AG04449 (cell line): Measurements from ENCODE around the gene C17orf114.
A peak's percentile ranks its signal among the peaks of the same experiment; 100 is the strongest.

Experiments used
- CTCF ChIA-PET: fragments of 350-600 bp; formaldehyde crosslinking; extraction: SDS; loops from one replicate; lab custom pipeline; 2021; ENCODE audit warnings: antibody characterized with exemption; lab: Yijun Ruan, JAX
- POLR2A ChIA-PET: fragments of 400-600, 350-600 bp; formaldehyde crosslinking; extraction: SDS; loops from one replicate; lab custom pipeline; 2020; ENCODE audit warnings: antibody characterized with exemption, inconsistent platforms; lab: Yijun Ruan, JAX
- DNase-seq: peaks from one replicate; pipeline ENCODE4 v3.0.0-alpha.2; 2010; ENCODE audit warnings: low read depth, low spot score
- H3K4me3 ChIP-seq: 2 replicates; pipeline ENCODE4 v1.5.1; 2011; ENCODE audit warnings: low read depth, mild to moderate bottlenecking, control low read depth, low read length
- CTCF ChIP-seq: IDR thresholded peaks from one replicate; pipeline ENCODE4 v1.5.1; 2011; ENCODE audit warnings: mild to moderate bottlenecking, moderate library complexity, low read length, control low read depth, inconsistent platforms; ENCODE audit not compliant: insufficient read depth; ENCODE audit errors: missing control alignments

C17orf114 gene

GRCh38 chr17:4807605-4808377 lies 5.7 kb upstream of the C17orf114 start:
- DNase-seq = no peak
- ChIA-PET POLR2A (interaction anchor here (1.5 kb wide), 1 partner anchor 11 kb away, joined by 3 read pairs; no protein-coding TSS in a partner anchor), CTCF (interaction anchor here (0.7 to 3.3 kb wide), 6 partner anchors 8 to 98 kb away, joined by 3 to 28 read pairs (median 4); partner anchors contain the start of genes GLTPD2 and PSMB6)
- H3K4me3 ChIP-seq = peak overlapping the region; percentile 72
- TF ChIP-seq CTCF = no peak

- POLR2A ChIA-PET = interaction anchor here (0.8 to 1.5 kb wide), 3 partner anchors 11 to 17 kb away, joined by 3 to 19 read pairs (median 6); partner anchors contain the start of gene PSMB6
- CTCF ChIA-PET = interaction anchor here (0.7 to 3.3 kb wide), 6 partner anchors 11 to 241 kb away, joined by 3 to 28 read pairs (median 3); partner anchors contain the start of genes GLTPD2 and PSMB6
- H3K4me3 ChIP-seq = peak within 1 kb of the TSS; percentile 72
- no peak for TF ChIP-seq CTCF
- DNase-seq = no peak
Measured at GRCh38 chr17:4806777-4807604, 4.9 kb upstream of the C17orf114 start, which contains the start of gene PLD2. PLD2 (plus strand) TSS chr17:4807152; CDS start chr17:4807773, 621 bp downstream.

- no peak for TF ChIP-seq CTCF
- DNase-seq = no peak
- ChIA-PET CTCF (interaction anchor here (1.2 to 3.3 kb wide), 4 partner anchors 17 to 240 kb away, joined by 3 to 28 read pairs (median 4); partner anchors contain the start of gene GLTPD2), POLR2A (interaction anchor here (0.8 to 1.5 kb wide), 3 partner anchors 10 to 16 kb away, joined by 3 to 19 read pairs (median 6); partner anchors contain the start of gene PSMB6)
- peak overlapping the region; percentile 72 for H3K4me3 ChIP-seq
Measured at GRCh38 chr17:4806456-4806776, 4.3 kb upstream of the C17orf114 start.

GRCh38 chr17:4800462-4801196 lies 1.5 kb downstream of the C17orf114 start:
- no peak for DNase-seq
- ChIA-PET POLR2A (no interaction called here), CTCF (interaction anchor here (0.9 to 1.6 kb wide), 3 partner anchors 10 to 14 kb away, joined by 3 to 10 read pairs (median 6); partner anchors contain the start of genes GLTPD2 and VMO1)
- no peak for TF ChIP-seq CTCF
- no peak overlapping the region for H3K4me3 ChIP-seq

- no peak for DNase-seq
- TF ChIP-seq CTCF = no peak
- ChIA-PET CTCF (interaction anchor here (0.9 to 3.0 kb wide), 5 partner anchors 10 to 107 kb away, joined by 3 to 11 read pairs (median 3); partner anchors contain the start of genes CHRNE and VMO1), POLR2A (interaction anchor here (0.7 to 1.7 kb wide), 3 partner anchors 10 to 113 kb away, joined by 3 to 19 read pairs (median 4); partner anchors contain the start of genes CHRNE and PLD2)
- H3K4me3 ChIP-seq = peak overlapping the region; percentile 100
Measured at GRCh38 chr17:4796552-4796920, 5.6 kb downstream of the C17orf114 start.
